Endothelial cell of hepatic sinusoid (primary cell): ENCODE results near the gene SAMD3.
"Not testable (repeated sequence)": the region's sequence is repeated elsewhere in the genome, so short reads cannot be mapped to it uniquely, and the experiment has no call there.

Experiments used
- in situ Hi-C: cut with HindIII; loops from 2 replicates; pipeline ENCODE4 v1.10.0; 2017; ENCODE audit warnings: low sequenced_read_pairs

Gene SAMD3

DNA sequence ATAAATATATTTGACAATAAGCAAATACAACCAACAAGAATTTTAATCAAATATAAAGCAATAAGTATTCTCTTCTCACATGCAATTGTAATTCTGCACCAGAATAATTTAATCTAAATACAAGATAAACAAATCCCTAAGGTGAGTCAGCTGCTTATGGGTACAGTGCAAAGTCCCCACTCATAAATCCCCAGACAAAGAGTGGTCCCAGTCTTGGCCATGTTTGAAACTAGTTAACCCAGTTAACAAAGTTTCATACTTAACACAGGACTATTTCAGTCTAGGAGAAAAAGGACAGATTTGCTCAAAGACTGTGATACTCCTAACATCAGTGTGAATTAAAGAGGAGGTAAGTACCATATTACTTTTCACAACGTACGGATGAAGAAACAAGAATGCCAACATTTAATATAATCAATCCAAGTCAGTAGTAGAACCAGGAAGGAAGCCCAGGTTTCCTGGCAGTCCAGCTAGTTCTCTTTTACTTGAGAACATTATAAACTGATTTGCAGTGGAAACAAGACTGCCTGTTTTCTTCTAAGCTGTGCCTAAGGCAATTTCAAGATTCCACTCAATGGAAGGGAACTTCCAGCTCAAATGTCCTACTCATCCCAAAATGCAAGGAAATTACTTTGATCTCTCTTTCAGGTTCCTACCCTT is 10.4 kb downstream of the SAMD3 start:
- in situ Hi-C loops: no loop called here

DNA sequence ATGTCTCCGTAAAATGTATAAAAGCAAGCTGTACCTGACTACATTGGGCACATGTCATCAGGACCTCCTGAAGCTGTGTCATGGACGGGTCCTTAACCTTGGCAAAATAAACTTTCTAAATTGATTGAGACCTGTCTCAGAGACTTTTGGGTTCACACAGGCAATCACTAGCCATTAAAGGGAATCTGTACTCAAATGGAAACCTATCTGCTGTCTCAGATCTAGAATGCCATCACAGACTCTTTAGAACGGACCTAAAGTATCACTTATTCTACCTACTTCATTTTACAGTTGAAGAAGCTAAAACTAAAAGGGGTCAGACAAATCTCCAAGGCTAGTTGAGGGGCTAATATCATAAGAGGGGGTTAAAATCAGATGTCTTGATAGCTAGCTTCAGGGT is 11.1 kb downstream of the SAMD3 start:
- in situ Hi-C loops: no loop called here

DNA sequence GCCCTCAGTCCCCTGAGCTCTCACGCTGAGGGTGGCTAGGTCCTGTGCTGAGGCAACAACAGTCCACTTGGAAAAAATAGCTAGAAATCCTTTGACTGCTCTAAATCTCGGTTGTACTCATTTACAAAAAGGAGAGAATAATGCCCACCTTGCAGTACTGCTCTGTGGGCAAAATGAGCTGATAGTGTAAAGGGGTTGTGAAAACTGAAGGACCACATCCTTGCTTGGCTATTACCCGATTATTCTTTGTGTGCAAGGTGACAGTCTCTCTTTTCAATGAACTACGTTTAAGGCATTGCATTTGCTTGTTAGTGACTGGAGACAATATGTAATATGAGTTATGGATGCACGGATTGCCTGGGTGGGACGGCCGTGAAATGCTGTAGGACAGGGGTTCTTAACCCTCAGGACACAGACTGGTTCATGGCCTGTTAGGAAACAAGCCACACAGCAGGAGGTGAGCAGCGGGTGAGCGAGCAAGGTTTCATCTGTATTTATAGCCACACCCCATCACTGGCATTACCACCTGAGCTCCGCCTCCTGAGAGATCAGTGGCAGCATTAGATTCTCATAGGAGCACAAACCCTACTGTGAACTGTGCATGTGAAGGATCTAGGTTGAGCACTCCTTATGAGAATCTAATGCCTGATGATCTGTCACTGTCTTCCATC is 14.6 kb downstream of the SAMD3 start:
- in situ Hi-C loops: no loop called here

DNA sequence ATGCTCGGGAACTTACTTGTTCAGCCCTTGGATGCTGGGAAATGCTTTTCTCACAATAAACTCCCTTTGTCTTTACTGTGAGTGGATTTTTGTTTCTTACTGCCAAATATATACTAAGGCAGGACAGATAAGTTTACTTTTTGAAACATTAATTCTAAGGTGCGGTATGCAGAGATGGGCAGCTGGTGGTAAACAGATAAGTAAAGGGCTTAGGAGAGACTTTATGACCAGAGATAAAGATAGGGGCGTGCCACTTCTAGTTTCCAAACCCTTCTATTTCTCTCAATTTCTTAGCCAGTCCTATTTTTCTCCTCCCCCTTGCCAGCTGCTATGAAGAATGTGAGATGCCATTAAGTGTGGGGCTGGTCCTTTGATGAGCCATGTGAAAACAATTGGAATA is 16.3 kb downstream of the SAMD3 start:
- in situ Hi-C loops: no loop called here

DNA sequence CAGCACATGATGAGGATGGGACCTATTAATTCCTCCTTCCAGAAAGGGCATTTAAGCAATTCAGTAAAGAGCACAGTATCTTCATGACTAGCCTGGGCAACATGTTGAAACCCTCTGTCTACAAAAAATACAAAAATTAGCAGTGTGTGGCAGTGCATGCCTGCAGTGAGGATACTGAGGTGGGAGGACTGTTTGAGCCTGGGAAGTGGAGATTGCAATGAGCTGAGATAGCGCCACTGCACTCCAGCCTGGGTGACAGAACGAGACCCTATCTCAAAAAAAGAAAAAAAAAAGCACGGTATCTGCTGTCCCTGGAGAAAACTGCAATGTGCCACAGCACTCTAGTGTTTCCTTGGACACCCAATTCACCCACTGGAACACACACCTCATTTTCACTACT is 18.4 kb downstream of the SAMD3 start:
- in situ Hi-C loops: no loop called here

DNA sequence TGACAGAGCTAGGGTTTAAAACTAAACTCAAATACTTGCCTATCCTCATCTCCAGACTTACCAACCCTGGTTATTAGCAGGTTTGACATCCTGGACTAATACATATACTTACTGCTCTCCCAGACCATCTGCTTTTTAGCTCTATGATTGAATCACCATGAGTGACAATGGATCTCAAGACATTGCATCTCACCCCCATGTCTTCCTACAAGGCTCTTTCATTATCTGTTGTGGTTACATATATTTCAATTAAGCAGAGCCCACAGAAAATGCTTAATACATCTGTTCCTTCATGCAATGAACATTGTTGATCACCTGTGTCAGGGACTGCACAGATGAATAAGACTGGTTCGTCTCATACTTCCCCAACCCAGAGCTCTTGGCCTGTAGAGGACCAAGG is 19.4 kb downstream of the SAMD3 start:
- in situ Hi-C loops: no loop called here

DNA sequence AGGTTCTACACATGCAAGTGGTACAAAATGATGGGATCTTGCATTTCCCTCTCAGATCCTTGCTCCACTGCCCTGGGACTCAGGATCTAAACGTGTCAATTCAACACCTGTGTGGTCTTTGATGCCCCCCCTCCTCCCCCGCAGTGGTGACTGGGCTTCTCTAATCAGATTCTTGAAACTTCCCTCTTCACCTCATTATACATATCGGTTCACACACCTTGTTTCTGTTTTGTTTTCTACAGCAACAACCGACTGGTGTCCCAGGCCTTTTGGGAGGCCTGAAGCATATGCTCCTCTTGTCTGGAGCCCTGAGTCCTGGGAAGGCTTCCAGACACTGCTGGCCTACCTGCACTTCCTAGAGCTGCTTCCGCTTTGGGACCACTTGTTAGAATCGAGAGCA is 20.0 kb downstream of the SAMD3 start:
- in situ Hi-C loops: no loop called here

DNA sequence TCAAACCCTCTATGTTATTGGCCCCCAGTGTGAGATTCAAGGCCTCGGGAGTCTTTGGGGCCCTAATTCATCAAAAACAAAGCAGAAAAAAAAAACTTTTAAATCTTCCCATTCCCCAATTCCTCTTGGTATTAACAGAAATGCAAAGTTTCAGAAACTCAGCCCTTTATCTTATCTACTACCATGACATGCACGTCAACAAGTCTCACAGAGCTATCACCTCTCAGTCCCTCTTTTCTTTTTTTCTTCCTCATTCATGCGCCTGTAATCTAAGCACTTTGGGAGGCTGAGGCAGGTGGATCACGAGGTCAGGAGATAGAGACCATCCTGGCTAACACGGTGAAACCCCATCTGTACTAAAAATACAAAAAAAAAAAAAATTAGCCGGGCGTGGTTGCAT is 22.7 kb downstream of the SAMD3 start:
- in situ Hi-C loops: no loop called here

DNA sequence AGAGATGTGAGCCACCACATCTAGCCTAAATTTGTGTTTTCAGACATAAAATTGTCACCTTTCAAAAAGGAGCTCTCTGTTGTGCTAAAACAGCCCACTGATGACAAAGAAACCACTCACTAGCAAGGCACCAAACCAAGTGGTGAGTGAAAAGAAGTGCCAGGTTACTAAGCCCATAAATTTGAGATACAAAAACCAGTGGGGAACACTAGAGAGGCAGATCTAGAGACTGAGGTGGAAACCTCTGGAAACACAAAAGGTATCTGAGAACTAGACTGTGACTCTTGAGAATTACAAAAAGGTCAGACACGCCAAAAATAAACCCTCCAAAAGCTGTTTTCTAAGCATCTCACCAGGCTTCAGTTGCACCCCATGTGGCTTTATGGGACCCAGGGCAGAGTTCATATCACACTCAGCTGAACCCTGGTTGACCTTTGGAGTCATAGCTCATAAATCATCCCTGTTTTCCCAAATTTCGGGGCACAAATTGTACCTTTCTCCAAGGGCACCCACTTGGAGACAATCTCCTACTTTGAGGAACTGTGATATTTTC is 24.2 kb downstream of the SAMD3 start:
- in situ Hi-C loops: no loop called here

DNA sequence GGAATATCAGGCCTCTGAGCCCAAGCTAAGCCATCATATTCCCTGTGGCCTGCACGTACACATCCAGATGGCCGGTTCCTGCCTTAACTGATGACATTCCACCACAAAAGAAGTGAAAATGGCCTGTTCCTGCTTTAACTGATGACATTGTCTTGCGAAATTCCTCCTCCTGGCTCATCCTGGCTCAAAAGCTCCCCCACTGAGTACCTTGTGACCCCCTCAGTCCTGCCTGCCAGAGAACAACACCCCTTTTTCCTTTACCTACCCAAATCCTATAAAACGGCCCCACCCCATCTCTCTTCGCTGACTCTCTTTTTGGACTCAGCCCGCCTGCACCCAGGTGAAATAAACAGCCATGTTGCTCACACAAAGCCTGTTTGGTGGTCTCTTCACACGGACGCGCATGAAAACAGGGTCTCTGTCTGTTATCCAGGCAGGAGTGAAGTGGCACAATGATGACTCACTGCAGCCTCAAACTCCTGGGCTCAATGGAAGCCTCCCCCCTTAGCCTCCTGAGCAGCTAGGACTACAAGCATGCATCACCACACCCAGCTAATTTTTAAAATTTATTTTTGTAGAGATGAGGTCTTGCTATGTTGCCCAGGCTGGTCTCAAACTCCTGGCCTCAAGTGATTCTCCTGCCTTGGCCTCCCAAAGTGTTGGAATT is 24.8 kb downstream of the SAMD3 start:
- in situ Hi-C loops: not testable (repeated sequence)

DNA sequence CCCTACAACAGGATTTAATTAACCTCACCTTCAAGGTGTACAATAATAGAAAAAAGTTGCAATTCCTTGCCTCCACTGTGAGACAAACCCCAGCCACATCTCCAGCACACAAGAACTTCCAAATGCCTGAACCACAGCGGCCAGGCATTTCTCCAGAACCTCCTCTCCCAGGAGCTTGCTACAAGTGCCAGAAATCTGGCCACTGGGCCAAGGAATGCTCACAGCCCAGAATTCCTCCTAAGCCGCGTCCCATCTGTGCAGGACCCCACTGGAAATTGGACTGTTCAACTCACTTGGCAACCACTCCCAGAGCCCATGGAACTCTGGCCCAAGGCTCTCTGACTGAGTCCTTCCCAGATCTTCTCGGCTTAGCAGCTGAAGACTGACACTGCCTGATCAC is 28.3 kb downstream of the SAMD3 start:
- in situ Hi-C loops: not testable (repeated sequence)

DNA sequence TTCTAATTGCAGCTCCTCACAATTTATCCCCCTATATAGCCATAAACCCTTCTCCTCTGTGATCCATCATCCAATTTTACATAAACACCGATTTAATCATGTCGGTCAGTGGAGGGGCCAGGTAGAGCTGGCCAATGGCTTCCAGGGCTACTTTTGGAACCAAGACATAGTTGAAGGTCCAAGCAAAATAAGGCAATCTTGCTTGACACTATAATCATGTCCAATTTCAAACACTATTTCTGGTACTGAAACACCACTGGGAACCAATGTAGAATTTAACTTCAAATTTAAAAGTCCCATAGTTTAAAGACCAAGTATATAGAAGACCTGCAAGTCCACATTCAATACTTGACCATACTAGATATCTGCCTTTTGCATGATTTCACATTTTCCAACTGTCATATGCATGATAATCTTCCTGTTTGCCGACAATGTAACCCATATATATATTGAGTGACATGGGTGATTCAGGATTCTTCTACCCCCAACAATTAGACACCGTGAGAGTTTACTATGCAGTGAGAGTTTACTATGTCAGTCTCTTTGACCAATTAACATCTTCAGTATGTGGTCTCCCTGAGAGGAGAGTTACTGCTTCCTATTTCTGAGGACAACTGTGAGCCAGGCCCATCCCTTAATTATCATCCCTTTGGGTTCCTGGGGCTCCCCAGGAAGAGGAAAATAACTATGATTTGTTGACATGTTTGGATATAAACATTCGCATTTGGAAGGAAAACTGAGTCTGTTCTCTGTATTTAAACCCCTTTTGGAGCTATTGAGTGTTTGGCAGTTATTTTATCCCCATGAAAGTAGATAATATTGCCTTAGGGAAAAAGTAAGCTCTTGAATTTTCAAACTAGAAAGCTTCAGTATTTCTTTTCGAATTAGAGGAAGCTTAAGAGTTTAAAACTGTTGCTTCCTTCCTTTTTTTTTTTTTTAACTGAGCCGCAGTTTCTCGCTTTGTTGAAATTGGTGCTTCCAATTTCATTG is 31.8 kb downstream of the SAMD3 start:
- in situ Hi-C loops: no loop called here

DNA sequence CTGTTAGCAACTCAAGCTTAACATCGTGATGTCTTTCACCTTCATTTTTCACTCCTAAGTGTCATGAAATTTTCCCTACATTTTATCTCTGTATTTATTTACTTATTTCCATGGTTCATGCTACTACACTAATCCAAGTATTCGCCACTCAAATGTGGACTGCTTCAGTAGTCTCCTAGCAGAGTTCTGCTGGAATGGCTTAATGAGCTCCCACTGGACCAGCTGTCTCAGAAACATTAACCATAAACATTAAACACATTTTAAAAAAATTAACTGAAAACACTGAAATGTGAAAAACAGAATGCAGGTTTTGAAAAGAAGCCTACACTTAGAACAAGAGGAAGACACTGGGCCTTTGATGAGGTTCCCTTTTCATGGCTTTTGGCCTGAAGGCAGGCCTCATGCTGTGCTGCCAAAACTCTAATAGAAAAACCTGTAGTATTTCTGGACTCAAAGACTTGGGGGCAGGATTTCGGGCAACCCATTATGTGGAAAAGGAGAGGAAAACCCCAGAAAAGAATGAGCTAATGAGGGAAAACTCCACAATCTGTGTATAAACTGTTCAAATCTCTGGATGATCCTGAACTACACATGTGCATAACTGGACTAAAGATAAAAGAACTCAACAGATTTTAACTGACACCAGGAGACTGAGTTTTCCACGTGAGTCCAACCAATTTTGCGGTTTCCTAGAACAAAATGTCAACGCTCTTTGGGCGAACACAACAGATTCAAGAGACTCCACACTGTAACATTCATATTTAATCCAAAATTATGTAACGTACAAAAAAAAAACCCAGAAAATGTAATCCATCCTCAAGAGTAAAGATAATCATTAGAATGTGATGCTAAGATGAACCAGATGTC is 33.0 kb downstream of the SAMD3 start:
- in situ Hi-C loops: no loop called here

DNA sequence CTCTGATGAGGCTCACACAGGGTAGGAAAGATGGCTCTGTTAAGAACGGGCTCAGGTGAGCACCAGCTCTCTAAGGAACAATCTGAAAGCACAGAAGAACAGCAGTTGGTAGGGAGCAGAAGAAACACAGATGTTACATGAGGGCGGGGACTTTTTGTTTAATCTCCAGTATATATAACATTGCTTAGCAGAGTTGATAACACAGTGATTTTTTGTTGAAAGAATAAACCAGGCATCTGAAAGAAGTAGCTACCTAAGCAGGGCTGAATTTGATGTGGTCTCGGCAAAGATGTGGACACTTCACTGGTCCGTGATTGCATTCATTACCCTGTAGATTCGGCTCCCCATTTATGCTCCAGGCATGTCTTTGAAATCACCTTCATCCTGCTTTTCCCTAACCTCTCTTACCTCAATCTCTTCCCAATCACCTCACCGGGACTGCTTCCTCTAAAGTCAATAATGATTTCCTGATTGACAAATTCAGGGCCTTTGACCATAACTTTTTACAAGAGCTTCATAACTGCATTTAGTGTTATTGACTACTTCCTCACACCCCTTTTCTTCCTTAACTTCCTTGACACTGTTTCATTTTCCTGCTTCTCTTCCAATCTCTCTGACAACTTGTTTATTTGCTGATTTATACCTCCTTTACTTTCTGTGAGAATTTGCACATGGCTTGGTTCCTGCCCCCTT is 34.4 kb downstream of the SAMD3 start:
- in situ Hi-C loops: no loop called here

DNA sequence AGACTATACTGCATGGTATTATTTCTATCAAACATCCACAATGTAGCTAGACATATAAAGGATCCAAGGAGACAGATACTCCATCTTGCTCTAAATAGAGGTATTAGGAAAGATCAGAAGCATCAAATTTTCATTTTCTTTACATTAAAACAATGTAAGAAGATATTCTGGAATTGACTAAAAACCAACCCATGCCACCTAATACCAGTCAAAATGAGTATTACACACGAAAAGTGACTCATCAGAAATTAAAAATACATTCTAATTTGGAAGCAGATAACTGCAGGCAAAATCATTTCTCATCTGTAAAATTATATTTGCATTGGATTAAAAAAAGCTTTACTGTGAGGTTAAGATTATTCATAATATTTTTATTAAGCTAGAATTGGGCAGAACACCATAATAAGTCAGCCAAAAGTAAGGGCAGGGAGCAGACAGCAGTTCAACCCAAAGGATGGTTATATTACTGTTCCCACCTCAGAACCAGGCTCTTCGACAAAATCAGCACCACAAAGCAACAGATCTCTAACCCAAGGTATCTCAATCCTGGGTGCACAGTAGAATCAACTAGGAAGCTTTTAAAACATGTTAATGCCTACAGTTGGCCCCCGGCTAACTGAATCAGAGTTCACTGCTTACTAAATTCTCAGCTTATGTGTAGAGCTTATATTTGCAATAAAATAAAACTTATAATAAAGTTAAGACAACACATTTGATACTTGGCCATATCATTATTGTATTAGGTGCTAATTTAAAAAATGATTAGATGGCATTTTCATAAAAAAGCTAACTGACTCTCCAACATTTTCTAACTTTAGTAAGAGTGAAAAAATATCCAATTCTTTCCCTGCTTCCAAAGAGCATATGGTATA is 35.2 kb downstream of the SAMD3 start:
- in situ Hi-C loops: no loop called here

DNA sequence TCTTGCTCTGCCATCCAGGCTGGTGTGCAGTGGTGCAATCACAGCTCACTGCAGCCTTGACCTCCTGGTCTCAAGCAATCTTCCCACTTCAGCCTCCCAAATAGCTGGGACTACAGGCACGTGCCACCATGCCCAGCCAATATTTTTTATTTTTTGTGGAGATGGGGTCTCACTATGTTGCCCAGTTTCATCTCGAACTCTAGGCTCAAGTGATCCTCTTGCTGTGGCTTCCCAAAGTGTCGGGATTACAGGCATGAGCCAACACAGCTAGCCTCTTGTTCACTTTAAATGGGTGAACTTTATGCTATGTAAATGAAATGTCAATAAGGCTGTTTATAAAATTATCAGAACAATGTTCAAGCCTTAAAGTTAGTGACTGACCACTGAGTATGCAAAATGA is 37.1 kb downstream of the SAMD3 start:
- in situ Hi-C loops: no loop called here

DNA sequence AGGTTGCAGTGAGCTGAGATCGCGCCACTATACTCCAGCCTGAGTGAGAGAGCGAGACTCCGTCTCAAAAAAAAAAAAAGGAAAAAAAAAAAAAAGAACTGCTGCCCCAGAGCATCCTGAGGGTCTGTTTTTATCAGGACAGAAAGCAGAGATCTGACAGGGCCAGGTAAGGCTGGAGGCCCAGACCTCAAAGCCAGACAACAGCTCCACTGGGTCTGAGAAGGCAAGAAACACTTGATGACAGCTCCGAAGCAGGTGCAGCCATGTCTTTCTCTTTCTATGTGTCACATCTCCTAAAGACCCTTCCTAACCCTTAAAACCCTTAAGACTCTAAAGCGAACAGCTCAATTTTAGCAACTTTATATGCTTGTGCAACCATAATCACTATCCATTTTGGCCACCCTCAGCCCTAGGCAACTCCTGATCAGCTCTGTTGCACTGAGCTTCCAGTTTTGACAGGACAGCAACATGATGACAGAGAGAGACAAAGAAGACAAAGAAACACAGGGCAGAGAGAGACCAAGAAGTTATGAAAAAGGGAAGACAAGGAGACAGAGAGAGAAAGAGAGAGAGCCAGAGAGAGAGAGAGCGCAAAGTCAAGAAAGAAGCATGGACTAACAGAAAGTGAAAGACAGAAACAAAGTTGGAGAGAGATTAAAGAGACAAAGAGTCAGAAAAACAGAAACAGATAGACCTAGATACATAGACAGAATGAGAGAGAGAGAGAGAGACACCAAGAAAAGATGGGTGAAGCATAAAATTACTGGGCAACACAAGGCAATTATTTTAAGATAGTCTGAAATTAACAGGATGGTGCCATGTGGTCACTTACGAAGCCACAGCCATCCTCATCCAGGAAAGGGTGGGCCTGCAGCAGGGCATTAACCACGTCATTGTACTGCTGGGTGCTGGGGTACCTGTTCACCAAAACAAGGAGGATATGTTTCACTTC is 39.2 kb downstream of the SAMD3 start:
- in situ Hi-C loops: no loop called here
